ENCODE data around the gene GRM3.

Gene GRM3

DNA sequence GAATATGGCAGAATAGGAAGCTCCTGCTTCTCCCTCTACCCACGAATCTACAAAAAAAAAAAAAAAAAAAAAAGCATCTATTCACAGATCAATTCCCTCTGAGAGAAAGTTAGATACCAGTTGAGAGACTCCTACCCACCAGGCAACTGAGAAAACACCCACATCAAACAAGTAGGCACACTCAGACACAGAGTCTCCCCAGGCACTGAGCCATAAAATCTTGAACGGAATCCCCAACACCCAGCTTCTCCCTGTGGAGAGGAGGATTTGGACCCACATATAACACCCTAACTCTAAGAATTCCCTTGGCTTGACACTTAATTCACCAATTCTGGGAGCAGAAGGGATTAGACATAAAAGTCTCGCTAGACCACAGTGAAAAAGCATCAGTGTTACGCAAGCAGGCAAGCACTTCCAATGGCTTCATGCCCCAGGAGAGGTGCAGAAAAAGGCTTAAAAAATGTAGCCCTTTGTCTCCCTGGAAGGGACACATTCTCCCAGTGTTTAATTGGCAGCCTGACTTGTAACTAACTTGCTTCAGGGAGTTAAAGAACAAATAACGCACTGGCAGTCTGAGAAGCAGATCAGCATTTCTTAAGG lies 223.6 kb downstream of the GRM3 start:
- ChIA-PET CTCF (no interaction called here), POLR2A (no interaction called here)
- no peak overlapping the region for H3K4me3 ChIP-seq (ENCODE audit: low read depth, low read length)
- no peak for DNase-seq (ENCODE audit: low read depth, low spot score)
- TF ChIP-seq, protein P1, sequence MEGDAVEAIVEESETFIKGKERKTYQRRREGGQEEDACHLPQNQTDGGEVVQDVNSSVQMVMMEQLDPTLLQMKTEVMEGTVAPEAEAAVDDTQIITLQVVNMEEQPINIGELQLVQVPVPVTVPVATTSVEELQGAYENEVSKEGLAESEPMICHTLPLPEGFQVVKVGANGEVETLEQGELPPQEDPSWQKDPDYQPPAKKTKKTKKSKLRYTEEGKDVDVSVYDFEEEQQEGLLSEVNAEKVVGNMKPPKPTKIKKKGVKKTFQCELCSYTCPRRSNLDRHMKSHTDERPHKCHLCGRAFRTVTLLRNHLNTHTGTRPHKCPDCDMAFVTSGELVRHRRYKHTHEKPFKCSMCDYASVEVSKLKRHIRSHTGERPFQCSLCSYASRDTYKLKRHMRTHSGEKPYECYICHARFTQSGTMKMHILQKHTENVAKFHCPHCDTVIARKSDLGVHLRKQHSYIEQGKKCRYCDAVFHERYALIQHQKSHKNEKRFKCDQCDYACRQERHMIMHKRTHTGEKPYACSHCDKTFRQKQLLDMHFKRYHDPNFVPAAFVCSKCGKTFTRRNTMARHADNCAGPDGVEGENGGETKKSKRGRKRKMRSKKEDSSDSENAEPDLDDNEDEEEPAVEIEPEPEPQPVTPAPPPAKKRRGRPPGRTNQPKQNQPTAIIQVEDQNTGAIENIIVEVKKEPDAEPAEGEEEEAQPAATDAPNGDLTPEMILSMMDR (IDR thresholded peaks at IDR 0.05; ENCODE audit: insufficient read depth, low read length, missing control alignments) = no peak

DNA sequence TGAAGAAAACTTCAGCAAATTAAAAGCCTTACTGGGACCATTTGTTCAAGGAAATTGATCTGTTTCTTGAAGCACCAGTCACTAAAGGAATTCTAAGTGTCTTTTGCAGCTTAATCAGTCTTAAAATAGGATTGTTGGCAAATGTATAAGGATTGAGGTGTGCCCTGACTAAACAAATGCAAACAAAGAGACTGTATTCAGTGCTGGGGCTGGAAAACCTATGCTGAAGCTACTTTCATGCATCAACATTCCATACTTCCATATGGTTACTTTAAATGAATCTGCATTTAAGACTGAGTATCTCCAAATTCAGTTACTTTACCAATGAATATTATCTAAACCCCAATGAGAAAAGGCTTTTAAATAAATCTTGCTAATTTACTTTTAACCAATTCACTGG lies 232.4 kb downstream of the GRM3 start:
- H3K4me3 ChIP-seq (ENCODE audit: low read depth, low read length) = no peak overlapping the region
- no peak for DNase-seq (ENCODE audit: low read depth, low spot score)
- ChIA-PET POLR2A (no interaction called here), CTCF (no interaction called here)
- TF ChIP-seq, protein P1 (IDR thresholded peaks at IDR 0.05; ENCODE audit: insufficient read depth, low read length, missing control alignments) = no peak

DNA sequence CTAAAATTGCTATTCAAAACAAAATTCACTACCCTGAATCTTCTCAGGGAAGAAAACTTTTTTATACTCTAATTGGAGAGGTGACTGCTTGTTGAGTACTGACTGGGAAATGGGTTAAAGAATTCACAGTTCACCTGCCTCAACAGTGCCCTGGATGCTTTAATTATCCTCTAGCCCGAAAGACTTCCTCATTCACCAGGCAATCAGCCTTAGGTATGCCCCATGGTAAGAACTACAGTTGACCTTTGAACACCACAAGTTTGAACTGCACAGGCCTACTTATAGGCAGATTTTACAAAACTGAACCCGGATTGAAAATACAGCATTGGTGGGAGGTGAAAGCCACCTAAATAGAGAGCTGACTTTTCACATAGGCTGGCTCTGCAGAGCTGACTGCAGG lies 240.4 kb downstream of the GRM3 start:
- POLR2A ChIA-PET = no interaction called here
- no peak for DNase-seq (ENCODE audit: low read depth, low spot score)
- TF ChIP-seq, protein P1 (IDR thresholded peaks at IDR 0.05; ENCODE audit: insufficient read depth, low read length, missing control alignments) = no peak
- CTCF ChIA-PET = no interaction called here
- no peak overlapping the region for H3K4me3 ChIP-seq (ENCODE audit: low read depth, low read length)

DNA sequence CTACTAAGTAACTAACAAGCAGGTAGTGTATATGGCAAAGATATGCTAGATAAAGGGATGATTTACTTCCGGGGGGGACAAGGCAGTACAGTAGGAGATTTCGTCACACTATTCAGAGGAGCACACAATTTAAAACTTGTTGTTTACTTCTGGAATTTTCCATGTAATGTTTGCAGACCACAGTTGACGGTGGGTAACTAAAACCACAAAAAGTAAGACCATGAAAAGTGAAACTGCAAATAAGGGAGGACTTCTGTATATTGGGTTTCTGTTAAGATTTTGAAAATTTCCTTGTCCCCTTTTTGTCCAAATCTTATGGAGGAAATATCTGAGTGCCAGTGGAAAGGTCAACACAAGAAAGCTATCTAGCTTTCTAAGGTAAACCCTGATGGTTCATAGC lies 245.8 kb downstream of the GRM3 start:
- TF ChIP-seq, protein P1 (IDR thresholded peaks at IDR 0.05; ENCODE audit: insufficient read depth, low read length, missing control alignments) = no peak
- ChIA-PET CTCF (no interaction called here), POLR2A (no interaction called here)
- DNase-seq (ENCODE audit: low read depth, low spot score) = no peak
- H3K4me3 ChIP-seq (ENCODE audit: low read depth, low read length) = no peak overlapping the region

DNA sequence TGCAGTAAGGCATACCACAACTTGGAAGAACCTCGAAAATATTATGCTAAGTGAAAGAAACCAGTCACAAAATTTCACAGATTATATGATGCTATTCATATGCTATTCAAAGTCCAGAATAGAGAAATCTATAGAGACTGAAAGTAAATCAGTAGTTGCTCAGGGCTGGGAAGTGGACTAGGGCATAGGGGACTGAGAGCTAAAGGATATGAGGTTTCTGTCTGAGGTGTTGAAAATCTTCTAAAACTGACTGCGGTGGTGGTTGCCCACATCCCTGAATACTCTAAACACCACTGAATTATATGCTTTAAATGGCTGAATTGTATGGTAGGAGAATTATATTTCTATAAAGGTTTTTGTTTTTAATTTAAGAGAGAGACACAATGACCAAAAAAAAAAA lies 254.5 kb downstream of the GRM3 start:
- CTCF ChIA-PET = no interaction called here

DNA sequence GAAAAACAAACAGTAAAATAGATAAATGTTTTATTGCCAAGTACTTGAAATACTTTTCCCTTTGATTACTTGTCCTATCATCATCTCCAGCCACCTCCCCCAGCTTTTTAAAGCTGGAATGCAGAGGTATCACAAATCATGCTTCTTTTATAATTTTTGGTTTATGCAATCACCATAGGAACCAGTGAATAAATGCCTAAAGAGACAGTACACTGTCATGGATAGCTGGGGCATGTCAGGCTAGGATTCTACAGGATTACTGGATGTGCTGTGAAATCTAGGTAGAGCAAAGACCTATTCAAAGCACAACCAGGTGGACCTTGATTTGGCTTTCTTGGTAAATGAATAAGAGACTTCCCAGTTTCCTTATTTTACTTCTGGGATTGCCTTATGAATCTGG lies 257.2 kb downstream of the GRM3 start:
- no peak for DNase-seq (ENCODE audit: low read depth, low spot score)
- CTCF ChIA-PET = interaction anchor here (0.5 kb wide), 1 partner anchor 1009 kb away, joined by 3 read pairs; no protein-coding TSS in a partner anchor
- POLR2A ChIA-PET = no interaction called here
- no peak overlapping the region for H3K4me3 ChIP-seq (ENCODE audit: low read depth, low read length)
- TF ChIP-seq, protein P1 (IDR thresholded peaks at IDR 0.05; ENCODE audit: insufficient read depth, low read length, missing control alignments) = no peak

More for the DNA sequence above, 254.5 kb downstream of the GRM3 start:
- no peak for DNase-seq (ENCODE audit: low read depth, low spot score)
- POLR2A ChIA-PET = no interaction called here
- no peak overlapping the region for H3K4me3 ChIP-seq (ENCODE audit: low read depth, low read length)
- TF ChIP-seq, protein P1 (IDR thresholded peaks at IDR 0.05; ENCODE audit: insufficient read depth, low read length, missing control alignments) = no peak
